Loucy (cell line): ENCODE data around the gene ACMSD.

Experiments
- H2AFZ ChIP-seq: fragments of 200-600 bp; sonication (generic); 2 replicates; pipeline ENCODE4 v1.6.0; 2016; ENCODE audit warnings: antibody characterized with exemption, mild to moderate bottlenecking, low read length, moderate library complexity
- H3F3A ChIP-seq: fragments of 200-600 bp; 2 replicates; pipeline ENCODE4 v1.6.0; 2016; ENCODE audit warnings: antibody characterized with exemption, low read depth, mild to moderate bottlenecking
- H3K27me3 ChIP-seq: fragments of 200-600 bp; sonication (generic); 2 replicates; pipeline ENCODE4 v1.6.1; 2014; ENCODE audit warnings: low read length, mild to moderate bottlenecking; ENCODE audit not compliant: insufficient read depth, poor library complexity, severe bottlenecking
- H3K36me3 ChIP-seq: fragments of 200-600 bp; sonication (generic); 2 replicates; pipeline ENCODE4 v1.6.1; 2016; ENCODE audit warnings: low read length; ENCODE audit not compliant: insufficient read depth
- H3K4me1 ChIP-seq: fragments of 200-600 bp; sonication (generic); 2 replicates; pipeline ENCODE4 v1.5.1; 2014; ENCODE audit warnings: low read length, mild to moderate bottlenecking; ENCODE audit not compliant: insufficient read depth, poor library complexity, severe bottlenecking
- H3K4me2 ChIP-seq: fragments of 200-600 bp; sonication (generic); 2 replicates; pipeline ENCODE4 v1.6.0; 2014; ENCODE audit warnings: antibody characterized with exemption, low read length, low read depth, mild to moderate bottlenecking; ENCODE audit not compliant: poor library complexity, severe bottlenecking
- H3K4me3 ChIP-seq: fragments of 200-600 bp; sonication (generic); 2 replicates; pipeline ENCODE4 v1.5.1; 2014; ENCODE audit warnings: low read length, mild to moderate bottlenecking, mixed read lengths; ENCODE audit not compliant: poor library complexity, severe bottlenecking
- H3K79me2 ChIP-seq: fragments of 200-600 bp; sonication (generic); 2 replicates; pipeline ENCODE4 v1.6.1; 2014; ENCODE audit warnings: low read length; ENCODE audit not compliant: insufficient read depth
- H3K9ac ChIP-seq: fragments of 200-600 bp; sonication (generic); 2 replicates; pipeline ENCODE4 v1.6.0; 2014; ENCODE audit warnings: mild to moderate bottlenecking, low read depth, low read length, moderate library complexity; ENCODE audit not compliant: poor library complexity, severe bottlenecking
- H3K9me2 ChIP-seq: fragments of 200-600 bp; sonication (generic); replicated peaks from 2 replicates; pipeline ENCODE4 v1.6.1; 2016; ENCODE audit warnings: low read depth, low read length, mixed read lengths
- H3K9me3 ChIP-seq: fragments of 200-600 bp; sonication (generic); 2 replicates; pipeline ENCODE4 v1.6.1; 2014; ENCODE audit warnings: mild to moderate bottlenecking, antibody characterized with exemption, low read length, low read depth; ENCODE audit not compliant: insufficient read depth
- H4K20me1 ChIP-seq: fragments of 200-600 bp; sonication (generic); 2 replicates; pipeline ENCODE4 v1.6.0; 2014; ENCODE audit warnings: antibody characterized with exemption, low read length, mild to moderate bottlenecking; ENCODE audit not compliant: insufficient read depth, poor library complexity, severe bottlenecking
- CTCF ChIP-seq: fragments of 200-600 bp; sonication (generic); conservative IDR thresholded peaks from 2 replicates; pipeline ENCODE4 v1.5.1; 2014; ENCODE audit warnings: mild to moderate bottlenecking, antibody characterized with exemption, low read length
- EZH2phosphoT487 ChIP-seq: fragments of 200-600 bp; IDR thresholded peaks from 2 replicates; pipeline ENCODE4 v1.6.1; 2018; ENCODE audit warnings: antibody characterized with exemption, mild to moderate bottlenecking, moderate library complexity, borderline replicate concordance

Gene ACMSD

GRCh38 chr2:134910763-134911399 lies 72.5 kb downstream of the ACMSD start:
- Histone ChIP-seq H3K27me3 (no peaks in the 10 kb centered on the region), H3K9me2 (no peaks in the 10 kb centered on the region), H3K36me3 (no peaks in the 10 kb centered on the region), H3K4me1 (peaks cover 5% of the 10 kb centered on the region), H3K4me2 (no peak overlapping the region), H3K4me3 (no peak overlapping the region), H3F3A (no peaks in the 10 kb centered on the region), H3K9ac (no peak overlapping the region), H3K79me2 (no peaks in the 10 kb centered on the region), H4K20me1 (no peaks in the 10 kb centered on the region), H3K9me3 (no peaks in the 10 kb centered on the region), H2AFZ (no peak overlapping the region)
- no peak for TF ChIP-seq EZH2phosphoT487
- no peak for TF ChIP-seq CTCF

GRCh38 chr2:134911400-134911785 lies 73.0 kb downstream of the ACMSD start:
- no peaks in the 10 kb centered on the region for H3K79me2 ChIP-seq
- no peak overlapping the region for H3K4me3 ChIP-seq
- no peaks in the 10 kb centered on the region for H3K9me2 ChIP-seq
- no peaks in the 10 kb centered on the region for H3F3A ChIP-seq
- H4K20me1 ChIP-seq = no peaks in the 10 kb centered on the region
- H3K27me3 ChIP-seq = no peaks in the 10 kb centered on the region
- no peak overlapping the region for H3K9ac ChIP-seq
- TF ChIP-seq CTCF (no peak), EZH2phosphoT487 (no peak)
- peaks cover 5% of the 10 kb centered on the region for H3K4me1 ChIP-seq
- H2AFZ ChIP-seq = no peak overlapping the region
- no peaks in the 10 kb centered on the region for H3K9me3 ChIP-seq
- no peaks in the 10 kb centered on the region for H3K36me3 ChIP-seq
- no peak overlapping the region for H3K4me2 ChIP-seq

- Histone ChIP-seq H3K79me2 (peaks cover 8% of the 10 kb centered on the region), H3K4me1 (peaks cover 5% of the 10 kb centered on the region), H4K20me1 (no peaks in the 10 kb centered on the region), H3K36me3 (no peaks in the 10 kb centered on the region), H3K4me3 (no peak overlapping the region), H3K4me2 (no peak overlapping the region), H3K9me2 (no peaks in the 10 kb centered on the region), H3F3A (no peaks in the 10 kb centered on the region), H2AFZ (no peak overlapping the region), H3K27me3 (no peaks in the 10 kb centered on the region), H3K9me3 (no peaks in the 10 kb centered on the region), H3K9ac (no peak overlapping the region)
- TF ChIP-seq CTCF = no peak
- no peak for TF ChIP-seq EZH2phosphoT487
Observed at GRCh38 chr2:134912361-134912760, 73.9 kb downstream of the ACMSD start.
